Activated T-cell treated with anti-CD3 and anti-CD28 coated beads, Interleukin-2, amount 50 U/mL, for 48 hours (primary cell): ENCODE measurements around the gene MAPK11.
A peak's percentile ranks its signal among the peaks of the same experiment; 100 is the strongest.
"Not testable (repeated sequence)": the region's sequence is repeated elsewhere in the genome, so short reads cannot be mapped to it uniquely, and the experiment has no call there.

Experiments used
- DNase-seq, 2 experiments: peaks; one replicate each; pipeline ENCODE4 v3.0.0-alpha.2; 2020

MAPK11 gene

DNA sequence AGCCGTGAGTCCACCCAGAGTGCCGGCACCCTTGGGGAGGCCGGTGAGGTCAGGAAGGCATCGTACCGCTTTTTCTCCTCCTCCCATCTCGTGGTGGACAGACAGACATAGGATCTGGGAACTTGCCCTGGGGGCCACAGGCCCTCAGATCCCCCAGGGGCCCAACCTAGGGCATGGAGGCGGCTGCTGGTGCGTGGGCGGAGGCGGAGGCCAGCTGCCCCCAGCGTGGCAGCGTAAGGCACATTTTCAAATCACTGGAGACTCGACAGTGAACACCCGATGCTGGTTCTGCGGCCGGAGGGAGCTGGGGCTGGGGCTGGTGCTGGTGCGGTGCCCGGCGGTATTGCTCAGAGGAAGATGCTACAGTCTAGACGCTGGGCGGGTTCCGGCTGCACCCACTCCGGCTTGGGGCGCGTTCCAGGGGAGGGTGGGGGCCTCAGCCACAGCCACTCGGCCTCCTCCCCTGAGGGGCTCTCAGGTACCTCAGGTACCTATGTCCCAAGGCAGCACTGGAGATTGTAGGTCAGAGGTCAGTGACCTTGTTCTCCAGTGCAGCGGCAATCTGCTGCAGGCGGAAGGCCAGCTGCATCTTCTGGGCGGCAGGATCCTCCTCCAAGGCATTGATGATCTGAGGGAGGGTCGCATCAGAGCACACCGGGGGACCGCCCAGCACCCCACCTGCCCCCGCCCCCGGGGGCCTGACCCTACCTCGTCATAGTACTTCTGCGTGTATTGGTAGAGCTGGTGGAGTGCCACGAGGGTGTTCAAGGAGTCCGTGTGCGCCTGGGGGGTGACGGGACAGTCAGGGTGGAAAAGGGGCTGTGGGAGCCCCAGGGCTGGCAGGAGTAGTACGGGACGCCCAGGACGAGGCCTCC, 5.2 kb upstream of the MAPK11 start:
- DNase-seq: no peak

DNA sequence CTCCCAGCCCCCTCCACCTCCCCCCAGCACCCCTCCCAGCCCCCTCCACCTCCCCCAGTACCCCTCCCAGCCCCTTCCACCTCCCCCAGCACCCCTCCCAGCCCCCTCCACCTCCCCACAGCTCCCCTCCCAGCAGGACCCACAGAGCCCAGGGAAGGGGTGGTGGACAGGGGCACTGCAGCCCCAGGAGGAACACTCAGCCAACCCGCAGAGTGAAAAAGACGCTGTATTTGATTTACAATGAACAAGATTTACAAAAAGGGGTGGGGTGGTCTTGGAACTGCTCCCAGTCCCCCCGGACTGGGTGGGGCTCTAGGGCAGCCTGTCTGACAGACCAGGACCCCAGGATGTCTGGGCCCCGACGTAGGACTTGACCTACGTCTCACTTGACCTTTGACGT, 4.6 kb upstream of the MAPK11 start:
- DNase-seq: no peak

DNA sequence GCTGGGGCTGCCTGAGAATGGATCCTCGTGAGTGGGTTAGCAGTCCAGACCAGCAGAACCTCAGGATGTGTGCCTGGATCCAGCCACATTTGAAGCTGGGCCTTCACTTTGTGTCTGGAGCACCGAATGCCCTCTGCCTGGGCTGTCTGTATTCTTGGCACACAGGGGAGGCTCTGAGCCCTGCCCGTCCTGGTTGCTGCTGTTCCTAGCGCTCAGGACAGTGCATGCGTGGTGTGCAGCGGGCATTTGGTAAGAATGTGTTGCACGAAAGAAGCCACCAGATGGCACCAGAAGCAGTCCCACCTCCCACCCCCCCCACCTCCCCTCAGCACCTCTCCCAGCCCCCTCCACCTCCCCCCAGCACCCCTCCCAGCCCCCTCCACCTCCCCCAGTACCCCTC, 4.1 kb upstream of the MAPK11 start:
- DNase-seq: peak; percentile 55 to 70

DNA sequence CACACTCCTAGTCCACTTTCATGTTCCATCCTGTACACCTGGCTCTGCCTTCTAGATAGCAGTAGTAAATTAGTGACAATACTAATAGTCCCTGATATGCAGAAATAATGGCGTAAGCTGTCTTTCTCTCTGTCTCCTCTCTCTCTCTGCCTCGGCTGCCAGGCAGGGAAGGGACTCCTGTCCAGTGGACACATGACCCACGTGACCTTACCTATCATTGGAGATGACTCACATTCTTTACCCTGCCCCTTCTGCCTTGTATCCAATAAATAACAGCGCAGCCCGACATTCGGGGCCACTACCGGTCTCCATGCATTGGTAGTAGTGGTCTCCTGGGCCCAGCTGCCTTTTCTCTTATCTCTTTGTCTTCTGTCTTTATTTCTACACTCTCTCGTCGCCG, 3.6 kb upstream of the MAPK11 start:
- not testable (repeated sequence) for DNase-seq

DNA sequence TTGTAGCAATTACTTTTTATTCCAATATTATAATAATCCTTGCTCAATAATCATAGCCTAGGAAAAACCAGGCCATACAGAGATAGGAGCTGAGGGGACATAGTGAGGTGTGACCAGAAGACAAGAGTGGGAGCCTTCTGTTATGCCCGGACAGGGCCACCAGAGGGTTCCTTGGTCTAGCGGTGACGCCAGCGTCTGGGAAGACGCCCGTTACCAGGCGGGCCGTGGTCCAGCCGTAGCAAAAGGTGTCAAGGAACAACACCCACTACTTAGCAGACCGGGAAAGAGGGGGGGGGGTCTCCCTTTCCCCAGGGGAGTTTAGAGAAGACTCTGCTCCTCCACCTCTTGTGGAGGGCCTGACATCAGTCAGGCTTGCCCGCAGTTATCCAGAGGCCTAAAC, 3.2 kb upstream of the MAPK11 start:
- not testable (repeated sequence) for DNase-seq

DNA sequence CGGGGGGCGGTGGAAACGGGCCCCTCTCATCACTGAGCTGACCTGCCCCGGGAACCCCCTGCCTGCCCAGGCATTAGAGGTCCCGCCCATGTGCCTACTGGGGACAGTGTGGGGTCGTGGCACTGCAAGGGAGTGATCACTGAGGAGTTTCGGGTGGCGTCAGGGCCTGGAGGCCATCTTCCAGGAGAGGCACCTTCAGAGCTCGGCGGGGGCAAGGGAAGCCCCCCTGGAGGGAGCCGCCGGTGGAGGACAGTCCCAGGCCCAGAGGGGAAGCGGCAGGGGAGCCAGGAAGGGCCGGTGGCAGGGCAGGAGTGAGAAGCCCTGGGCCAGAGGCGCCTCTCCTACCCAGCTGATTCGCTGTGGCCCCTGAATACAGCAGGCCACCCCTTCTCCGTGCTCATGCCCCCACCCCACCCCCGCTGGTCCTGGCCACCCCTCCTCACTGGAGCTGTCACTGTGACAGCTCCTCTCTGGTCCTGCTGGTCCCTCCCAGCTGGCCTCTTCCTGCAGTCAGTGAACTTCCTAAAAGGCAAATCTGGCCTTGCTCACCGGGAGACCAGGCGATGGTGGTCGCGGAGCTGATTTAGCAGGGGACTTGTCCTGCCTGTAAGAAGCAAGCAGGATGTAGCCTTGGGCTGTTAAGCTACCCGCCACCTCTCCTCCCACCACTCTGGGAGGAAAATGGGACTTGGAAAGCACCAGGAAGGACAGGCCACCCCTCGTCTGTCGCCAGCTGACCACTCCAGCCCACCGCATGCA, 2.0 kb upstream of the MAPK11 start:
- no peak for DNase-seq

DNA sequence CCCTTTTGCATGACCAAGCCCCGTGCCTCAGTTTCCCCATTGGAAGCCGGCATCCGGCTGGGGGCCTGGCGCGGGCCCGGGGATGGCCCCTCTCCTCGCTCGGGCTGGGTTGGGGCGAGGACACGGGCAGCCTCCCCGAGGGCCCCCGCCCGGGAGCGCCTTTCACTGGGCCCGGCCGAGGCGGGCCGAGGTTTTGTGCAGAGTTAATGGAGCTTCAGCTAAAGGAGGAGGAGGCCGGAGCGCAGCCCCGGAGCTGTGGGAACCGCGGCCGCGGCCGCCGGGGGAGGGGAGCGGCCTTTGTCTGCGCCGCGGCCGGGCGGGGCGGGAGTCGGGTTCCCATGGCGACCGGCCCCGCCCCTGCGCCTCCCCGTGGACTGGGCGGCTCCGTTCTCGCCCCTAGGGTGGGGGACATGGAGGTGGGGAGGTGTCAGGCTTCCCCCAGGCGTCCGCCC, 1.4 kb upstream of the MAPK11 start:
- peak; percentile 62 to 72 for DNase-seq

DNA sequence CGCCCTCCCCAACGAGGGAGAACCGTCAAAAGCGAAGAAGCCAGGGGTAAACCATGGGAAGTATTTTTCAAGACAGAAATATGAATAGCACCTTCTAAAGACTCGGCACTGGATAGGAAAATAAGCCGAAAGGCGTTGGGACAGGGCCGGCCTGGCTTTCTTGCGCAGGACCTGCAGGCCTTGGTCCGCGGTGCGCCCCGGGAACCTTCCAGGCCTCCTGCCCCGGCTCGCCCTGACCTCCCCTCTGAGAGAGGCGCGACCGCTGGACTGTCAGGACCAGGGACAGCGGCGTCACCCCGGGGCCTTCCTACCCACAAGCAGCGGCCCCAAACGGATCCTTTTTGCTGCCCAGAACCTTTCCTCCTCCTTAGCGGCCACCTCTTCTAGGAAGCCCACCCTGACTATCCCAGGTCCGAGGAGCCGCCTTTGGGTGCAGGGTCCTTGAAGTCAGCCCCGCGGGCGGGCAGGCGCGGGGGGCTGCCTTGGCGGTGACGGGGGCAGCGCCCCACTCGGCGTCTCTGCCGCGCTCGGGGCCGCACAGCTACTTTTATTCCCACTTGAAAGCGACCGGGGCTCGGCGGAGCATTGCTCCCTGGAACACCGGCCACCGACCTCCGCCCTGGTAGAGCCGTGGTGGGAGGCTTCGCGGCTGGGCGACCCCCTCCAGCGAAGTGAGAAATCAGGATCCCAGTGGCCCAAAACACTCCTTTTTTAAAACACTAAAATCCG, 650 bp upstream of the MAPK11 start:
- DNase-seq: peak; percentile 72 to 80

DNA sequence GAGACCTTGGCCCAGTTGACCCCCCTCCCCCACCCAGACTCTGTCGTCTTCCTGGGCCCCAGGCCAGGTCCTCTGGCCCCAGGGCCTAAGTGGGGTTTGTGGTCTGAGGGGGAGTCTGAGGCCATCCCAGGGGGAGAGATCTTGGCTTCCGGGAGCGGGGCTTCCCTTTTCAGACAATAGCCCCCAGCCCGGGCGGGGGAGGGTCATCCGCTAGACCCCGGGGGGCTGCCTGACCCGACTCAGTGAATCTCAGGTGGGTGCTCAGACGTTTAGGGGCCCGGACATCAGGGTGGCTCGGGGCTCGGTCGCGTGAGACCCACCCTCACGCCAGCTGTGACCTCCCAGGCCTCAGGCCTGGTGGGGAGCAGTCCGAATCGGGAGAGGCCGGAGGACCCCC, 609 bp downstream of the MAPK11 start:
- DNase-seq: no peak

DNA sequence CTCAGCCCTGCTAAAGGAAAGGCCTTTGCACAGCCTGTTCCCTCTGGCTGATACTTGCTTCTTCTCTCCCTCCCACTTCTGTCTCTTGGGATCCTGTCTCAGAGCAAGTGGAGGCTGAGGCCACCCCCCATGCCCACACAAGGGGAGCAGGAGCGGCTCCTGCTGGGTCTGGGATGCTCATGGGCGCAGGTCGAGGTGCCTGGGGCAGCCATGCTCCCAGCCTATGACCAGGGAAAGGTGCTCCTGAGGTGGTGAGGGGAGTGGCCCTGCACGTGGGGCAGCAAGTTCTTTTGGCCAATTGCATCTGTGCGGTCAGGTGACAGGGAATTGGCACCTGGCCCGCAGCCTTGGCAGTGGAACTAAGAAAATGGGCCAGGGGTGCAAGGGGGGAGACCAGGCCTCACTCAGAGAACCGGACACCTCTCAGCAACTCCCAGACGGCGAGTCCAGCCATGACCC, 1.5 kb downstream of the MAPK11 start:
- DNase-seq: no peak

DNA sequence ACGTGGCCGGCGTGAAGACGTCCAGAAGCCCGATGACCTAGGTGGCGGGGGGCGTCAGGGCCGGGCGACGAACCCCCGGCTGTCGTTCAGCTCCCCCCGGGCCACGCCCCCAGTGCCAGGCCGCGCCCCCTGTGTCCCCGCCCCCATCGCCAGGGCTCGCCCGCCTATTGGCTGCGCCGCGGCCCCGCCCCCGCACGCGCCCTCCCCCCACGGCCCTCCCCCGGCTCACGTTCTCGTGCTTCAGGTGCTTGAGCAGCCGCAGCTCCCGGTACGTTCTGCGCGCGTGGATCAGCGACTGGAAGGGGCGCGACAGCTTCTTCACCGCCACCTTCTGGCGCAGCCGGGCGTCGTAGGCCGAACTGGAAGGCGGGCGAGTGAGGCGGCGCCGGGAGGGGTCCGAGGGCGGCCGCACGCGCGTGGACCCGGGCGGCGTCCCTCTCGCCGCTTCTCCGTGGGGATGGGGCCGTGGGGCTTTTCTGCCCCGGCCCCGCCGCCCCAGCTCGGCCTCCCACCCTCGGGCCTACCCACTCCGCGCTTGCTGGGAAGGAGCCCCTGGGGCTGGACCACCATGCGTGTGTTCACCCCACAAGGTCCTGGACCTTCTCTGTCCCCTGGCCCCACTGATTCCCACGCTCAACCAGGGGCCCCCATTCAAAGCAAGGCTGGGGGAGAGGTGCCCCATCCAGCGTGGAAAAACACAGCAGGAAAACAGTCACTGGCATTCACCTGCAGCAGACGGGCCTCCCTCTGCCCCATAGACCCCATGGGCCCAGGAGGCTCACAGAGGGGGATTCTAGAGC, 2.4 kb downstream of the MAPK11 start:
- DNase-seq: peak; percentile 69 to 70

DNA sequence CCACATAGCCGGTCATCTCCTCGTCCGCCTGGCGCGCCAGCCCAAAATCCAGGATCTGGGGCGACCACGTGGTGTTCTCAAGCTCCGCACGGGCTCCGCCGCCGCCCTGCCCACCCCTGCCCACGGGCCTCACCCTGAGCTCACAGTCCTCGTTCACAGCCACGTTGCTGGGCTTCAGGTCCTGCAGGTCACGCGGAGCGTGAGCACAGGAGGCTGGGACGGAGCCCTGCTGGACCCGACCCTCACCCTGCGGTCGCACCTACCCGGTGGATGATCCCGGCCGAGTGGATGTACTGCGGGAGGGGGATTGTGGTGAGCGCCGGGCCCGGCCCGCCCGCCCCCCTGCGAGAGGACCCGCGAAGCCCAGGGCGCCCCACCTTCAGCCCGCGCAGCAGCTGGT, 3.2 kb downstream of the MAPK11 start:
- DNase-seq: no peak

DNA sequence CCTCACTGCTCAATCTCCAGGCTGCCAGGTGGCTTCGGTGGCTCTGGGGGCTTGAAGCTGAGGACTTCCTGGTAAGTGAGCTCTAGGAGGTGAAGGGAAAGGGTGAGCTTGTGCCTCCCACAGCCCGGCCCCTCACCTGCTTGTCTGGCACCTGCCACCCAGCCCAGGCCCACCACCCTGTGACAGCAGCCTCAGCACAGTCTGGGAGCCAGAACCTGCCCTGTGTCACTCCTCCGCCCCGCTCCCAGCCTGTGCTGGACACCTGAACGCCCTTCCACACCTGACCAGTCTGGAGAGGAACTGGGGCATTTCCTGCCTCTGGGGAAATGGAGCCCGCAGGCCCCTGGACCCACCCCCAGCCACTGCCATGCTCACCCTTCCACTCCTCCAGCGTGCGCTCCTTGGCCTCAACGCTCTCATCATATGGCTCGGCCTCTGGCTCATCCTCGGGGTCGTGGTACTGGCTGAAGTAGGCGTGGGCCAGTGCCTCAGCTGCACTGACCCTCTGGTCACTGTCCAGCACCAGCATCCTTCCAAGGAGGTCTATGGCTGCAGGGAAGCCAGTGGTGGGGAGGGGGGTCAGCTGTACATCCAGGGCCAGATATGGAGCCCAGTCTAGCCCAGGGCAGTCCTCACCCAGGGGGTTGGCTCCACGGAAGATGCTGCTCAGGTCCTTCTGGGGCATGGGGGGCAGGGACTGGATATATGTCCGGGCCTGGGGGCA, 5.1 kb downstream of the MAPK11 start:
- DNase-seq: no peak

DNA sequence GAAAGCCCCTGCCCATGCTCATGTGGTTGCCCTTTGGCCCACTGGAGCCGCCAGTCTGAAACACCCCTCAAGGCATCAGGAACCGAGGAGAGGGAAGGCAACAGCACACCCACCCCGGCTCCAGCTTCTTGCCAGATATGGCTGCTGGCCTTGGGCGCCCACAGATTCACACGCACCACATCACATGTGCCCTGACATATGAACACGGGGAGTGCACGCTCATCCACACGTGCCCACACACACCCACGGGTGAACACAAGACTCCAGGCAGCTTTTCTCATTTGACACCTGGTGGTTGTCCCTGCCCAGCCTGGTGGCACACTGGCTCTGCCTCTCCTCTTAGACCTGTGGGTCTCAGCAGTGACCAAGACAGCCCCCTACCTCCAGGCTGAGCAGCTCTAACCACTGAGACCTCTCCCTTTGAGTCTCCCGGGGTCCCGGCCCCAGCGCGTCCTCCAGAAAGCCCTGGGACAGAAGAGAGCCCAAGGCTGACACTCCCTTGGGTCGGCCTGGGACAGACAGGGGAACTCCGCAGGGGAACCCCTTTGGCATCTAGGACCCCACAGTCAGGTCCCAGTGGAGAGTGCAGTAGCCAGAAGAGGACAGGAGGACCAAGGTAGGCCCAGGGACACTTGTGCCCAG, 6.0 kb downstream of the MAPK11 start:
- no peak for DNase-seq

DNA sequence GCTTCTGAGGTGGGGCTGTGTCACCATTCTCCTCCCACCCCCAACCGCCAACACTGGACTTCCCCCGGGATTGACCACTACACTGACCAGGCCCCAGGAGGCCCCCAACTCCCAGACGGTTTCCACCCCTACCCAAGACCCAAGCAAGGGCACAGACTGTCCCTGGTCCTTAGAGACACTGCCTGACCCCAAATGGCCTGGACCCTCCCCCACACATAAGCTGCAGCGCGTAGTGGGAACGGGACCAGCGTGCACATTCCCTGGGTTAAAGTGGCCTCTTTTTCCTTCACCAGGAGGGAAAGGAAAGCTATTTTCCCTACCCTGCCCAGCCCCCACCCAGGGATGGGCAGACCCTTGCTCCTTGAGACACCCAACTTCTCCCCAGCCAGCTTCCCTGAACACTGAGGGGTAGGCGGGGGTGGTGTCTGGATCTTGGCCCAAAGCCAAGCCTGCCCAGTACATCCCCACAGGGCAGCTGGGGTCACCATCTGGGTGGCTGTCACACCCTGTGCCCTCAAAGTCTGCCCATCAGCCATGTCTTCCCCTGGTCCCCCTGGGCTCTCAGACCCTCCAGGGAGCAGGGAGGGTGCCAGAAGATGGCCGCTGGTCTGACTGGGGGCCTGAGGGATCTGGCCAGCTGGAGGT, 7.1 kb downstream of the MAPK11 start:
- no peak for DNase-seq

DNA sequence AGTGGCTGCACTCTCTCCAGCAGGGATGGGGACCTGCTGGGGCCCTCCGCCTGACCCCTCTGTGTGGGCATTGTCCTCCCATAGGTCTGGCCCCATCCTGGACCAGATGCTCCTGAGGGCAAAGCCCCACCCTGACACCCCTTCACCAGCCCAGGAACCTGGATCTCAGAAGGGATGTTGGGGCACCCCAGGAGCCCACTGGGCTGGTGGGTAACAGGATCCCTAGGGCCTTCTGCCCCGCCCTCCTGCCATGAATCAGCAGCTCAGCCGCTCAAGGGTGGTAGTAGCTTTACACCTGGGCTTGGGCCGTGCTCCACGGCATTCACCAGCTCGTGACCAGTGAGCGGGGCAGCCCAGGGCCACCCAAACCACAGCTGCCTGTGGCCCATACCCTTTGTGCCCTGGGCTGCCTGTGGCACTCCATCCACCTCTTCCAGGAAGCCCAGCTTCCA, 7.7 kb downstream of the MAPK11 start:
- DNase-seq: no peak

DNA sequence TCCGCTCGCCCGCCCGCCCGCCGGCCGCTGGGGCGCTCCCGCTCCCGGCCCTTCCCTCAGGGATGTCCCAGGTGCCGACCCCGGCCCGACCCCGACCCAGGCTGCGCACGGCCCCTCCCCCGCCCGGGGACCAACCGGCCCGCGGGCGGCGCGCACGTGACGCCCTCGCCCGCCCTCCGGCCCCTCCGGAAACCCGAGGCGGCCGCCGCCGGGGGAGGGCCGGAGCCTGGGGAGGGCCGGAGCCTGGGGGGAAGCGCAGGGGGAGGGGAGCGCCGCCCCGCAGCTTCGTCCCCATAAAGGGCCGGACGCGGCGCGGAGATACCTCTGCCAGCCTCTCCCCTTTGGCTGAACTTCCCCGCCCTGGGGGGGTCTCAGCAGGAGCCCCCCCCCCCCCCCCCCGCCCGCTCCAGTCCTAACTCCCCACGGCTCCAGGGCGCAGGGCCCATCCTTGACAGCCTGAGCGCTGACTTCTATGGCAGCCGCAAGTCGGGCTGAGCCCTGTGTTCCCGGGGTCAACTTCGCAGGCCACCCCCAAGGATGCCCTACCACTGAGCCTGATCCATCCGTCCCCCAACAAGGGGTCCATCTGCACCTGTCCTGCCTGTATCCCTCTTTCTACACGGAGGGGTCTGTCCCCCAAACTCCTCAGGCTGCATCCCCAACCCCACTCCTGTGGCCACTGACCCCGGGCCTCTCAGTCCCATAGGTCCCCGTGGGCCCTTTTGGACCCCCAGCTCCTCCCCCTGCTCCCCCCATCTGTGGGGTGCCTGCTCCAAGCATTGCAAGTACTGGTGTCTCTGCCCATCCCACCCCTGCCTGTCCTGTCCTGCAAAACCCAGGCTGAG, 8.3 kb downstream of the MAPK11 start, which contains the start of gene MAPK12:
Gene MAPK12 (minus strand): TSS at position 69 of the 845 bp plus-strand sequence. CDS start 174 bp downstream, outside the sequence.
- no peak for DNase-seq

DNA sequence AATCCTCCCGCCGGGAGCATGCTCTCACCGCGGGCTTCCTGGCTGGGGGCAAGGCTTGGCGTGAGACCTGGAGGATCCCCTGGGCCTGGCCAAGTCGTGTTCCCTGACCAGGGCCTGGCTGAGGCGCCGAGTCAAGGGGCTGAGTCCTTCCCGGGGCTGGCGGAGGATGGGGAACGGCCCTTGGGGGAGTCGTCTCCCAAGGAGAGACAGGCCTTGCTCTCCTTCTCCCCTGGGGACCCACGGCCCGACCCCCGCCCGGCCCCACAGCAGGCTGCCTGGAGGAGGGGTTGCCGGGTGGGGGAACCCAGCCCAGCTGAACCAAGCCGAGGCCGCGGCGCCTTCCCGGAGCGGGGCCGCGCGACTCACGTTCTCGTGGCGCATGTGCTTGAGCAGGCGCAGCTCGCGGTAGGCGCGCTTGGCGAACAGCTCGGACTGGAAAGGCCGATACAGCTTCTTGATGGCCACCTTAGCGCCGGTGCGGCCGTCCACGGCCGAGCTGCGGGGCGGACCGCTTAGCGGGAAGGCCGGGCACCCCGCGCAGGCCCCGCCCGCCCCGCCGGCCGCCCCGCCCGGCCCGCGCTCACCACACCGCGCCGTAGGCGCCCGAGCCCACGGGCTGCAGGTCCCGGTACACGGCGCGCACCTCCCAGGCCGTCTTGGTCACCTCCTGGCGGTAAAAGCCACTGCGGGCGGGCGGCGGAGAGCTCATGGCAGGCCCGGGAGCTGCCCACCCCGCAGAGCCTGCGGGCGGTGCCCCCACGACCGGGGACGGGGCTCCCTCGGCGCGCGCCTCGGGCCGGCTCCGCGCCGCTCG, 9.2 kb downstream of the MAPK11 start:
- DNase-seq: peak; percentile 53 to 67

DNA sequence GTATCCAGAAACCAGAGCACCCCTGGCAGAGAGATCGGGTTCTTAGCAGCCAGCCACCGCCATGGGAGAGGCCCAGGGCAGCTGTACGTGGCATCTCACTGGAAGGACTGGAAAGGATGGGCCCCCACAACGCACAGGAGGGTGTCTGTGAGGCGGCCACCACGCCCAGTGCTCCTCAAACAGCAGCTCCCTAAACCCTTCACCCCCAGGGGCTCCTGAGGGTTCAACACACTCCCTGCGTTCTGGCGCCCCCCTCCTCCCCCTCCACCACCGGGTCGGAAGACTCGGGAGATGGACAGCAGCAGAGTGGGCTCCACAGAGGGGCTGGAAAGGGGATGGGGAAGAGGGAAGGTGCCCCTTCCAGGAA, 9.8 kb downstream of the MAPK11 start:
- no peak for DNase-seq
